ENCODE results near the gene MROH2A. TPM values are rescaled to one million over a fixed set of nuclear protein-coding genes. Genes with fewer than 3 reads are reported as not detected.

MROH2A gene
- not detected in 2 replicates for total RNA-seq

DNA sequence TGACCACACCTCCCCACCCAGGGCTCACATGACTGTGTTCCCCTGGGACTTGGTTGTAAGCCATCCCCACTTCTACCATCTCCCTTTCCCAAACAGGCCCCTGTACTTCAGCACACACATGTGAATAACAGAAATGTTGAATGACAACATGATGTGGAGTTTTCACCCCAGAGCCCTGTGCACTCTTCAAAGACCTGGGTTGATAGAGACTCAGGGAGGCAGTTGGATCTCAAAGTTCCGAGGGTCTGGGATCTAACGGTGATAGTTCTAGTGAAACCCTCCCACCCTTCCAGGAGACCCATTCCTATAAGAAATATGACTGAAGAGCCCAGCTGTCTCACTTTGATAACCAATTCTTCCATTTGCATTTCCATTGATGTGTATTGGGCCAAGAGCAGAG lies at the start of gene MROH2A:
Gene MROH2A, plus strand, starts transcription at position 301 of the 400 bp plus-strand sequence. CDS start 1,029 bp downstream, outside the sequence.

DNA sequence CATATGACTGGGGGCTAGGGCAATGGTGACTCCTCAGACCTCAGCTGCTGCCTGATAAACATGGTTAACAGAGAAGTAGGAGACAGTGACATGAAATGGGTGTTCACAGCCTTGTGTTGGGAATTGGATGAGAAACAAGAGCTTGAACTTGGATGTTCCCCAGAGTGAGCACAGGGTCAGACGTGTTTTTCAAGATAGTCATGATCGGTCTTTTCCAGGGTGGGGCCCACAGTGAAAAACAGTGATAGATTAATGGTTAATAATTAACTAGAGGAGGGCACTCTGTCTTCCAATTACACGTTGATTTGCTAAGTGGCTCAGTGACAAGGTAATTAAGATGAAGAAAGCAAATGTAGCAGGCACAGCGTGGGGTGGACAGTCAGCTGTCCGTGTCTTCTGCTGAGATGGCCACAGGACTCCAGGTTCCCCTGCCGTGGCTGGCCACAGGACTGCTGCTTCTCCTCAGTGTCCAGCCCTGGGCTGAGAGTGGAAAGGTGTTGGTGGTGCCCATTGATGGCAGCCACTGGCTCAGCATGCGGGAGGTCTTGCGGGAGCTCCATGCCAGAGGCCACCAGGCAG lies 49.3 kb upstream of the MROH2A start, which contains the start of gene UGT1A3:
Gene UGT1A3, plus strand, starts transcription at position 320 of the 579 bp plus-strand sequence. Its CDS starts 85 bp downstream, at position 405.

GRCh38 chr2:233760043-233760442 lies 18.1 kb upstream of the MROH2A start, which contains the start of gene UGT1A1:
UGT1A1 (plus strand) TSS chr2:233760270; CDS start chr2:233760288, 18 bp downstream.

DNA sequence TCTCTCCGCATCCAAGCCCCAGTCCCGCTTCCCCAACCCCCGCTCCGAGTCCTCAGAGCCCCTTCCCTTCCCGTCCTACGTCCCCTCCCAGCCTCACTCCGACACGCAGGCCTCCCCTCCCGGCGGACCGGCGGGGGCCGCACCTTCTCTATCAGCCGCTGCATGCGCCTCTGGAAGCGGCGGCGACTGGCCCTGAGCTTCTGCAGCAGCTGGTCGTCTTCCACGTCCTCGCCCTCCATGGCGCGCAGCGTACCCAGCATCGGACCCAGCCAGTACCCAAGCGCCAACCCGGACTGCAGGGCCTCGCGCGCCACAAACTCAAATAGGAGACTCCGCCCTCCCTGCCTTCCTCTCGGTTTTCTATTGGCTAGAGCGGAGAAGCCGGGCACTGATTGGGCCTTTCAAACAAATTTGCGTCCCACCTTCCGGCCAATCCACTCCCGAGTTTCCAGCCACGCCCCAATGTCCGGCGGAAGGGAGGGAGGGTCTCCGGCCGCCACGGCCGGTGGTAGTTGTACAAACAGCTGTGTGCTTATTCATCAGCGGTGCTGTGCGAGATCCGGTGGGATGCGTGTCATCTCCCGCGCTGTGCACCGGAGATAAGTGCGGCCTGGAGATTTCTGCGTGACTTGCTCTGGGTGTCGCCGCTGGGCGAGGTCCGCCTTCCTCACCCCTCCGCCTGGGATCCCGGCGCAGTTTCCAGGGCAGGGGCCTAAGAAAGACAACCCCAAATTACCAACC lies 76.3 kb downstream of the MROH2A start, which contains the start of gene HJURP:
Gene HJURP, minus strand, starts transcription at position 295 of the 741 bp plus-strand sequence. Its CDS starts 35 bp downstream, at position 260.

DNA sequence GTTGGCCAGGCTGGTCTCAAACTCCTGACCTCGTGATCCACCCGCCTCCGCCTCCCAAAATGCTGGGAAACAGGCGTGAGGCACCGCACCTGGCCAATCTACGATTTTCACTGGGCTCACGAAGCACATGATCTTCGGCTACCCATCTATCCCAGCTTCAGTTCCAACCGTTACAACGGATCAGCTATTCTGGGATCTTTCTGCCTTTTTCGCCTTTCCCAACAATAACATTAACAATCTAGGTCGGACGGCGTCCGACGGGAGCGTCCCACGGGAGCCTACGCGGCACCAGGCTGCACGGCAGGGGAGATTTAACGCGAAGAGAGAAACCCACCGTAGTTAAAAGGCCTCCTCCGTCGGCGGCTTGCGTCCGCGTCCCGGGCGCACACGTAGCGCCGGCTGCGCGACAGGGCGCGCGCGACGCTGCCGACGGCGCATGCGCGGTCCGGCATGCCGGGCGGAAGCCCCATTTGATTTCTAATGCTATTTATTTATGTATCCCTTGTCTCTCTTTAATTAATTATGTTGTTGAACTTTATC lies 89.9 kb downstream of the MROH2A start, which contains the start of gene MSL3B:
Gene MSL3B, minus strand, starts transcription at position 394 of the 540 bp plus-strand sequence.

Other genes with a start within 250 kb of the MROH2A start
- 17.5 and 25.1 TPM in 2 replicates for gene USP40, start 211.5 kb upstream of the MROH2A start, total RNA-seq
- gene UGT1A8, start 160.7 kb upstream of the MROH2A start, total RNA-seq, result not detected in 2 replicates
- gene UGT1A10, start 141.9 kb upstream of the MROH2A start, total RNA-seq, result not detected in 2 replicates
- gene UGT1A9, start 106.4 kb upstream of the MROH2A start, total RNA-seq, result not detected in 2 replicates
- gene UGT1A7, start 96.4 kb upstream of the MROH2A start, total RNA-seq, result not detected in 2 replicates
- not detected in 2 replicates for gene UGT1A6, start 85.4 kb upstream of the MROH2A start, total RNA-seq
- gene UGT1A5, start 65.4 kb upstream of the MROH2A start, total RNA-seq, result not detected in 2 replicates
- gene UGT1A4, start 59.6 kb upstream of the MROH2A start, total RNA-seq, result not detected in 2 replicates
- gene UGT1A3, start 49.3 kb upstream of the MROH2A start, total RNA-seq, result not detected in 2 replicates
- not detected in 2 replicates for gene UGT1A1, start 18.1 kb upstream of the MROH2A start, total RNA-seq
- 1.8 and 4.9 TPM in 2 replicates for gene HJURP, start 76.2 kb downstream of the MROH2A start, total RNA-seq
- gene TRPM8, start 139.0 kb downstream of the MROH2A start, total RNA-seq, result 0.17 TPM in 1 of 2 replicates, not detected in the other

Data from pericardium fibroblast (primary cell).